Activated CD8-positive, alpha-beta memory T cell treated with anti-CD3 and anti-CD28 coated beads for 36 hours (primary cell): ENCODE data around the gene AMDHD1. TPM values are rescaled to one million over a fixed set of nuclear protein-coding genes. Genes with fewer than 3 reads are reported as not detected.
"Not testable (repeated sequence)": the region's sequence is repeated elsewhere in the genome, so short reads cannot be mapped to it uniquely, and the experiment has no call there.

Source experiments
- CTCF ChIA-PET: fragments of 350-600 bp; sonication (Branson Sonifier 250); formaldehyde crosslinking; loops from one replicate; lab custom pipeline; 2021; ENCODE audit warnings: antibody characterized with exemption; lab: Charles Lee
- POLR2A ChIA-PET: fragments of 350-600 bp; sonication (Branson Sonifier 250); formaldehyde crosslinking; loops from one replicate; lab custom pipeline; 2021; ENCODE audit warnings: antibody characterized with exemption; lab: Charles Lee
- total RNA-seq, 2 experiments: library from RNA; stranded (reverse); gene quantifications; one replicate each; pipeline ENCODE4 v1.2.3, GENCODE V29; 2021

AMDHD1 gene
- total RNA-seq, 2 experiments from 2014 or later = 1.7 to 2.6 TPM

- ChIA-PET CTCF (interaction anchor here (1.0 kb wide), 1 partner anchor 226 kb away, joined by 3 read pairs; no protein-coding TSS in a partner anchor), POLR2A (no interaction called here)
Measured at GRCh38 chr12:95956557-95957145, 13.5 kb downstream of the AMDHD1 start.

- ChIA-PET POLR2A (no interaction called here), CTCF (interaction anchor here (0.6 to 1.2 kb wide), 3 partner anchors 18 to 1270 kb away, joined by 3 read pairs; no protein-coding TSS in a partner anchor)
Measured at GRCh38 chr12:95959107-95959506, 16.0 kb downstream of the AMDHD1 start.

- ChIA-PET CTCF (interaction anchor here (1.2 kb wide), 1 partner anchor 39 kb away, joined by 3 read pairs; no protein-coding TSS in a partner anchor), POLR2A (no interaction called here)
Measured at GRCh38 chr12:95960241-95960640, 17.1 kb downstream of the AMDHD1 start.

GRCh38 chr12:95962222-95962621 lies 19.1 kb downstream of the AMDHD1 start:
- ChIA-PET POLR2A (no interaction called here), CTCF (interaction anchor here (0.6 to 1.4 kb wide), 2 partner anchors 19 to 36 kb away, joined by 3 to 5 read pairs; partner anchors contain the start of genes AMDHD1 and CCDC38)

- CTCF ChIA-PET = no interaction called here
Measured at GRCh38 chr12:95963096-95963495, 20.0 kb downstream of the AMDHD1 start.

GRCh38 chr12:95966287-95966870 lies 23.2 kb downstream of the AMDHD1 start:
- ChIA-PET POLR2A (interaction anchor here (0.6 kb wide), 1 partner anchor 11 kb away, joined by 4 read pairs; no protein-coding TSS in a partner anchor), CTCF (no interaction called here)

More at GRCh38 chr12:95963096-95963495, 20.0 kb downstream of the AMDHD1 start:
- POLR2A ChIA-PET = no interaction called here

GRCh38 chr12:95967301-95967700 lies 24.2 kb downstream of the AMDHD1 start:
- ChIA-PET POLR2A (interaction anchor here (0.6 kb wide), 1 partner anchor 12 kb away, joined by 4 read pairs; no protein-coding TSS in a partner anchor), CTCF (interaction anchor here (0.7 kb wide), 1 partner anchor 196 kb away, joined by 4 read pairs; no protein-coding TSS in a partner anchor)

- CTCF ChIA-PET, POLR2A ChIA-PET: not testable (repeated sequence)
Measured at GRCh38 chr12:95969116-95969515, 26.0 kb downstream of the AMDHD1 start.

- ChIA-PET POLR2A (no interaction called here), CTCF (no interaction called here)
Measured at GRCh38 chr12:95970905-95971304, 27.8 kb downstream of the AMDHD1 start.

GRCh38 chr12:95972832-95973456 lies 29.8 kb downstream of the AMDHD1 start:
- CTCF ChIA-PET = interaction anchor here (0.5 kb wide), 1 partner anchor 77 kb away, joined by 3 read pairs; no protein-coding TSS in a partner anchor
- POLR2A ChIA-PET = interaction anchor here (0.6 kb wide), 1 partner anchor 899 kb away, joined by 4 read pairs; the partner anchor contains the start of gene NR2C1

- CTCF ChIA-PET = no interaction called here
- POLR2A ChIA-PET = no interaction called here
Measured at GRCh38 chr12:95974358-95974757, 31.2 kb downstream of the AMDHD1 start.

GRCh38 chr12:95975491-95975890 lies 32.4 kb downstream of the AMDHD1 start:
- ChIA-PET CTCF (no interaction called here), POLR2A (no interaction called here)

- ChIA-PET CTCF (no interaction called here), POLR2A (no interaction called here)
Measured at GRCh38 chr12:95976416-95976832, 33.3 kb downstream of the AMDHD1 start.

- CTCF ChIA-PET = no interaction called here
- POLR2A ChIA-PET = no interaction called here
Measured at GRCh38 chr12:95977764-95978305, 34.7 kb downstream of the AMDHD1 start.

GRCh38 chr12:95978351-95978750 lies 35.2 kb downstream of the AMDHD1 start:
- ChIA-PET POLR2A (no interaction called here), CTCF (no interaction called here)

GRCh38 chr12:95978774-95979173 lies 35.6 kb downstream of the AMDHD1 start:
- ChIA-PET CTCF (no interaction called here), POLR2A (no interaction called here)

- POLR2A ChIA-PET = no interaction called here
- CTCF ChIA-PET = no interaction called here
Measured at GRCh38 chr12:95980437-95980836, 37.3 kb downstream of the AMDHD1 start.

- CTCF ChIA-PET = no interaction called here
- POLR2A ChIA-PET = no interaction called here
Measured at GRCh38 chr12:95982602-95983001, 39.5 kb downstream of the AMDHD1 start.

GRCh38 chr12:95984682-95985081 lies 41.6 kb downstream of the AMDHD1 start:
- POLR2A ChIA-PET = no interaction called here
- CTCF ChIA-PET = no interaction called here
